DOHH2 (cell line): ENCODE data around the gene KRTAP4-12.

Experiments used
- EZH2phosphoT487 ChIP-seq: fragments of 200-600 bp; sonication (generic); IDR thresholded peaks from 2 replicates; pipeline ENCODE4 v1.6.1; 2017; ENCODE audit warnings: borderline replicate concordance, mild to moderate bottlenecking, antibody characterized with exemption, low read length, moderate library complexity, mixed read lengths
- TF ChIP-seq, protein P1 (sequence below): fragments of 200-600 bp; sonication (generic); IDR thresholded peaks from one replicate; pipeline ENCODE4 v1.5.1; 2014; ENCODE audit warnings: antibody characterized with exemption, mild to moderate bottlenecking, low read depth, low read length; ENCODE audit not compliant: poor library complexity, severe bottlenecking

DNA sequence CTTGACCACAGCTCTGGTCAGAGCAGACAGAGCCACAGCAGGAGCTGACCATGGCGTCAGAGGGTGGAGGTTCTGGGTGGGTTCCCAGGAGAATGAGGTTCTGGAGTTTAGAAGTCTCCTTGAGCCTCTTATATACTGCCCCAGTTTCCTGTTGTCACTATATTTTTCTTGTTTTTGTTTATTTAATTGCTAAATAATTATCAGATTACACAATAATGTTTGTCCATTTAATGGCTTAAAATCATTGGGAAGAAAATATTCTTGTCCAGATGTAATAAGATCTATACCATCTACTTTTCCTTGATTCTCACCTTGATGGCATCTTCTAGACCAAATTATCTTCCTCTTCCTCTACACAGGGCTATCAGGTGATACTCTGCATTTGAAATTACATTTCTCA is 44.1 kb upstream of the KRTAP4-12 start, which contains the start of gene KRTAP4-3:
- TF ChIP-seq, protein P1, sequence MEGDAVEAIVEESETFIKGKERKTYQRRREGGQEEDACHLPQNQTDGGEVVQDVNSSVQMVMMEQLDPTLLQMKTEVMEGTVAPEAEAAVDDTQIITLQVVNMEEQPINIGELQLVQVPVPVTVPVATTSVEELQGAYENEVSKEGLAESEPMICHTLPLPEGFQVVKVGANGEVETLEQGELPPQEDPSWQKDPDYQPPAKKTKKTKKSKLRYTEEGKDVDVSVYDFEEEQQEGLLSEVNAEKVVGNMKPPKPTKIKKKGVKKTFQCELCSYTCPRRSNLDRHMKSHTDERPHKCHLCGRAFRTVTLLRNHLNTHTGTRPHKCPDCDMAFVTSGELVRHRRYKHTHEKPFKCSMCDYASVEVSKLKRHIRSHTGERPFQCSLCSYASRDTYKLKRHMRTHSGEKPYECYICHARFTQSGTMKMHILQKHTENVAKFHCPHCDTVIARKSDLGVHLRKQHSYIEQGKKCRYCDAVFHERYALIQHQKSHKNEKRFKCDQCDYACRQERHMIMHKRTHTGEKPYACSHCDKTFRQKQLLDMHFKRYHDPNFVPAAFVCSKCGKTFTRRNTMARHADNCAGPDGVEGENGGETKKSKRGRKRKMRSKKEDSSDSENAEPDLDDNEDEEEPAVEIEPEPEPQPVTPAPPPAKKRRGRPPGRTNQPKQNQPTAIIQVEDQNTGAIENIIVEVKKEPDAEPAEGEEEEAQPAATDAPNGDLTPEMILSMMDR: no peak
- TF ChIP-seq EZH2phosphoT487: no peak
